ENCODE measurements around the gene GIMAP2.
"Not testable (repeated sequence)": the region's sequence is repeated elsewhere in the genome, so short reads cannot be mapped to it uniquely, and the experiment has no call there.

GIMAP2 gene

DNA sequence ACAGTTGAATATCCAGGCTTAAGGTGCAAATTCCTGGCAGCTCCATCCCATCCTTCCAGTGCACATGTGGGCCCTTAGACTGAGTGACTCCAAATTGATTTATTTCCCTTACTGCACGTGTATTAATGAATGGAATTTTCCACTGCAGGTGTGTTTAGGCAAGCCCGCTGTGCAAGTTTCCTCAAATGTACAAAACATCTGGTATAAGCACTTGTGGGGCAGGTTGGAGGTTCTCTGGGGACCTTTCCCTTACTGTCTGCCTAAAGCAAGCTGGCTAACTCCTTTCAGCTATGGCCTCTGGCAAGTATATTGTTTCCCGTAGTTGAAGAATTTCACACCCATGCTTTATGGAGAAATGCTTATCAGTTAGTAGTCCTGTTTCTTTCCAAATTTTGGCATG, 28.0 kb upstream of the GIMAP2 start:
- Histone ChIP-seq H4K12ac (ENCODE audit: low read depth, low read length) (no peak overlapping the region), H3K4me2 (ENCODE audit: low read length) (no peak overlapping the region), H3K18ac (ENCODE audit: low read length) (no peak overlapping the region), H3K4me3 (ENCODE audit: low read depth, low read length) (no peak overlapping the region), H4K8ac (ENCODE audit: low read depth, low read length) (no peak overlapping the region), H2AK5ac (ENCODE audit: low read length) (no peak overlapping the region), H2BK120ac (ENCODE audit: insufficient read depth, low read length, poor library complexity) (no peak overlapping the region), H3K36me3 (ENCODE audit: control insufficient read depth in 1 of 2, insufficient read depth in 2 of 2, low read length in 2 of 2) (no peaks in the 10 kb centered on the region), H3K79me2 (ENCODE audit: control insufficient read depth, insufficient read depth, low read length, poor library complexity) (no peaks in the 10 kb centered on the region), H2BK12ac (ENCODE audit: low read length) (no peak overlapping the region), H3K79me1 (ENCODE audit: low read length) (no peaks in the 10 kb centered on the region), H2AFZ (ENCODE audit: insufficient read depth, low read length, poor library complexity) (no peak overlapping the region), H3K23ac (ENCODE audit: low read length) (no peak overlapping the region), H3K14ac (ENCODE audit: low read length) (no peak overlapping the region), H4K91ac (ENCODE audit: low read depth, low read length) (no peak overlapping the region), H2BK5ac (ENCODE audit: low read depth, low read length, poor library complexity) (no peak overlapping the region), H3K4ac (ENCODE audit: low read depth, low read length) (no peak overlapping the region), H3K9me3 (ENCODE audit: insufficient read depth, low read depth, low read length) (peaks cover 3% of the 10 kb centered on the region), H3K4me1 (ENCODE audit: control insufficient read depth in 1 of 2, insufficient read depth in 2 of 2, low read length in 2 of 2) (no peaks in the 10 kb centered on the region), H3K27ac (ENCODE audit: low read depth, low read length) (no peak overlapping the region), H3K27me3 (ENCODE audit: insufficient read depth, low read length) (no peaks in the 10 kb centered on the region), H3K9ac (ENCODE audit: low read length) (no peak overlapping the region)
- DNase-seq = no peak
- WGBS (ENCODE audit: extremely low coverage, insufficient coverage, insufficient read length) = no CpG with 5 or more reads among the region's 3 CpGs

DNA sequence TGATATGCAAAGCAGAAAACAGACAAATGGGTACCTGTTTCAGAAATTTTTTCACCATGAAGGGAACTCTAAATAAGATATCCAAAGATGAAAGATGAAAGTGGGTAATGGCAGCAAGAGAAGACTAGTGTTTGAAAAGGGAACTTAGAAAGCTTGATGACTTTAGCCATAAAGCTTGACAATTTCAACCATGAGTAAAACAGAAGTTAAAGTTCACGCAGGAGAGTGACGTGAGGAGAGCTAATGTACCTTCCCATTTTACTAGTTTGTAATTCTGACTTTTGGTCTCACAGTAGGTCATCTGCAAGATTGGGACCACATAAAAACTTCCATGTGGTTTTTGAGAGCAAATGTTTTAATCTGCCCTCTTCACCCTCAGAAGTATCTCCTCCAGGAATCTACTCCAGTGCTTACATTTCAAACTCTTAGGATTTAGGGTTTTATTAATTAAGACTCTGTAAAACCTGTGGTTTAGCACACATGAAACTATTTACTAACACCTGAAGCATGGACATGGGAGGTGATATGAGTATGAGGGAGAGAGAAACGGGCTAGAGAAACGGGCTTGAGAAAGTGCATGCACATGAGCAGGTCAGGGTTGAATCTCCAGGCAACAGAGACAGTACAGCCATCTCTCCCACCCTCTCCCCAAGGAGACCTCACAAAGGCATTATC, 24.4 kb upstream of the GIMAP2 start:
- Histone ChIP-seq H3K4me2 (ENCODE audit: low read length) (no peak overlapping the region), H4K8ac (ENCODE audit: low read depth, low read length) (no peak overlapping the region), H3K9me3 (ENCODE audit: insufficient read depth, low read depth, low read length) (peaks cover 6% of the 10 kb centered on the region), H3K23ac (ENCODE audit: low read length) (no peak overlapping the region), H2BK12ac (ENCODE audit: low read length) (no peak overlapping the region), H3K79me1 (ENCODE audit: low read length) (no peaks in the 10 kb centered on the region), H2BK5ac (ENCODE audit: low read depth, low read length, poor library complexity) (no peak overlapping the region), H2BK120ac (ENCODE audit: insufficient read depth, low read length, poor library complexity) (no peak overlapping the region), H3K4me3 (ENCODE audit: low read depth, low read length) (no peak overlapping the region), H3K27ac (ENCODE audit: low read depth, low read length) (no peak overlapping the region), H3K18ac (ENCODE audit: low read length) (no peak overlapping the region), H2AFZ (ENCODE audit: insufficient read depth, low read length, poor library complexity) (no peak overlapping the region), H3K36me3 (ENCODE audit: control insufficient read depth in 1 of 2, insufficient read depth in 2 of 2, low read length in 2 of 2) (no peaks in the 10 kb centered on the region), H3K4me1 (ENCODE audit: control insufficient read depth in 1 of 2, insufficient read depth in 2 of 2, low read length in 2 of 2) (no peaks in the 10 kb centered on the region), H3K4ac (ENCODE audit: low read depth, low read length) (no peak overlapping the region), H4K91ac (ENCODE audit: low read depth, low read length) (no peak overlapping the region), H3K79me2 (ENCODE audit: control insufficient read depth, insufficient read depth, low read length, poor library complexity) (no peaks in the 10 kb centered on the region), H3K27me3 (ENCODE audit: insufficient read depth, low read length) (no peaks in the 10 kb centered on the region), H3K9ac (ENCODE audit: low read length) (no peak overlapping the region), H2AK5ac (ENCODE audit: low read length) (no peak overlapping the region), H4K12ac (ENCODE audit: low read depth, low read length) (no peak overlapping the region), H3K14ac (ENCODE audit: low read length) (no peak overlapping the region)
- no CpG with 5 or more reads among the region's 4 CpGs for WGBS (ENCODE audit: extremely low coverage, insufficient coverage, insufficient read length)
- DNase-seq = no peak

DNA sequence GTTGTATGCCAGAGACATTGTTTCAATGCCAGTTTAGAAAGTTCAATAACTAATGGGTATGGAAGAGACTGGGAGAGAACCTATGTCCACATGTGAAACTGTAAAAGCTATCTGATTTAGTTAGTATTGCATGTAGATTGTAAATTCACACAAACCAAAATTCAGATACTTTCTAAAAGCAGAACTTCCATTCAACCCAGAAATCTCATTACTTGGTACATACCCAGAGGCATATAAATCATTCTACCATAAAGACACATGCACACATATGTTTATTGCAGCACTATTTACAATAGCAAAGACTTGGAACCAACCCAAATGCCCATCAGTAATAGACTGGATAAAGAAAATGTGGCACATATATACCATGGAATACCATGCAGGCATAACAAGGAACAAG, 22.7 kb upstream of the GIMAP2 start:
- H4K12ac ChIP-seq (ENCODE audit: low read depth, low read length); H3K79me1 ChIP-seq (ENCODE audit: low read length); H2BK12ac ChIP-seq (ENCODE audit: low read length); H3K79me2 ChIP-seq (ENCODE audit: control insufficient read depth, insufficient read depth, low read length, poor library complexity); H2AK5ac ChIP-seq (ENCODE audit: low read length); H3K4ac ChIP-seq (ENCODE audit: low read depth, low read length); H3K9ac ChIP-seq (ENCODE audit: low read length); H4K8ac ChIP-seq (ENCODE audit: low read depth, low read length); H3K9me3 ChIP-seq (ENCODE audit: insufficient read depth, low read depth, low read length); H2BK5ac ChIP-seq (ENCODE audit: low read depth, low read length, poor library complexity); H4K91ac ChIP-seq (ENCODE audit: low read depth, low read length); H3K27me3 ChIP-seq (ENCODE audit: insufficient read depth, low read length); H3K36me3 ChIP-seq (ENCODE audit: control insufficient read depth in 1 of 2, insufficient read depth in 2 of 2, low read length in 2 of 2); H3K23ac ChIP-seq (ENCODE audit: low read length); H3K4me3 ChIP-seq (ENCODE audit: low read depth, low read length); H3K27ac ChIP-seq (ENCODE audit: low read depth, low read length); DNase-seq; H2BK120ac ChIP-seq (ENCODE audit: insufficient read depth, low read length, poor library complexity); H2AFZ ChIP-seq (ENCODE audit: insufficient read depth, low read length, poor library complexity); H3K14ac ChIP-seq (ENCODE audit: low read length); H3K18ac ChIP-seq (ENCODE audit: low read length); H3K4me2 ChIP-seq (ENCODE audit: low read length); H3K4me1 ChIP-seq (ENCODE audit: control insufficient read depth in 1 of 2, insufficient read depth in 2 of 2, low read length in 2 of 2): not testable (repeated sequence)

DNA sequence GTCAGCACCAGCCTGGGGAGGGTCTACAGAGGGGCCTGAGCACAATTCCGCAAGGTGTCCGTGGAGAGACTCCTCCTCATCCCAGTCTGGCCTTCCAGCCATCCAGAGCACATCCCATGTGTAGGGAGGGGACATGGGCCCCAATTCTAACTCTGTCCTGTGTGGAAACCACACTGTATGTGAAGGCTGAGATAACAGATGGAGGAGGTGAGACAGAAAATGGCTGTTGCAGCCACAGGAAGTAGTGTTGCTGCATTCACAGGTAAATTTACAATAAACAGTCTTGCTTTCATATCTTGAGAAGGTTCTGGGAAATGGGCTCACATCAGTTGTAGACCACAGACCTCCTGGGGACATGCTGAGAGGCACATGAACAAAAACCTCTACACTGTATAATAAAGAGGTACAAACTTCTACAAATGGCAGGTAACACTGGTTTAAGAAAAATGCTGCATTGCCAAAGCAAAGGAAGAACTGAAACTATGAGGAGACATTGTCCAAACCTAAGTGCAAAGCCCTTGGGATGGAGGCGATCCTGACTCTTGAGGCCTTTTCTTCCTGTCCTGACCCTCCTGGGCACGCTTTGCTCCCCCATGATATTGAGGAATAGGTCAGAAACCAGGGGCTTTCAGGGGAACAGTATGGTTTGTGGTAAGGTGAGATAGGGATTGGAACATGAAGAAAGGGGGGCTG, 21.6 kb upstream of the GIMAP2 start:
- Histone ChIP-seq H3K27me3 (ENCODE audit: insufficient read depth, low read length) (no peaks in the 10 kb centered on the region), H4K8ac (ENCODE audit: low read depth, low read length) (no peak overlapping the region), H3K4me1 (ENCODE audit: control insufficient read depth in 1 of 2, insufficient read depth in 2 of 2, low read length in 2 of 2) (no peaks in the 10 kb centered on the region), H3K79me2 (ENCODE audit: control insufficient read depth, insufficient read depth, low read length, poor library complexity) (no peaks in the 10 kb centered on the region), H3K4ac (ENCODE audit: low read depth, low read length) (no peak overlapping the region), H4K12ac (ENCODE audit: low read depth, low read length) (no peak overlapping the region), H3K79me1 (ENCODE audit: low read length) (no peaks in the 10 kb centered on the region), H3K9me3 (ENCODE audit: insufficient read depth, low read depth, low read length) (peaks cover 6% of the 10 kb centered on the region), H3K27ac (ENCODE audit: low read depth, low read length) (no peak overlapping the region), H3K4me2 (ENCODE audit: low read length) (no peak overlapping the region), H2AK5ac (ENCODE audit: low read length) (no peak overlapping the region), H2AFZ (ENCODE audit: insufficient read depth, low read length, poor library complexity) (no peak overlapping the region), H3K23ac (ENCODE audit: low read length) (no peak overlapping the region), H2BK120ac (ENCODE audit: insufficient read depth, low read length, poor library complexity) (no peak overlapping the region), H3K14ac (ENCODE audit: low read length) (no peak overlapping the region), H3K36me3 (ENCODE audit: control insufficient read depth in 1 of 2, insufficient read depth in 2 of 2, low read length in 2 of 2) (no peaks in the 10 kb centered on the region), H3K9ac (ENCODE audit: low read length) (no peak overlapping the region), H3K4me3 (ENCODE audit: low read depth, low read length) (no peak overlapping the region), H3K18ac (ENCODE audit: low read length) (no peak overlapping the region), H2BK5ac (ENCODE audit: low read depth, low read length, poor library complexity) (no peak overlapping the region), H4K91ac (ENCODE audit: low read depth, low read length) (no peak overlapping the region), H2BK12ac (ENCODE audit: low read length) (no peak overlapping the region)
- DNase-seq = no peak
- no CpG with 5 or more reads among the region's 4 CpGs for WGBS (ENCODE audit: extremely low coverage, insufficient coverage, insufficient read length)
